HG02678 (cell line): Measurements from ENCODE around the gene TMEM223.
A peak's percentile ranks its signal among the peaks of the same experiment; 100 is the strongest.
"Not testable (repeated sequence)": the region's sequence is repeated elsewhere in the genome, so short reads cannot be mapped to it uniquely, and the experiment has no call there.

Source experiments
- ATAC-seq: cut with Tn5 transposase; IDR thresholded peaks from one replicate; pipeline ENCODE4 v1.9.1; 2021; ENCODE audit warnings: mild to moderate bottlenecking, moderate library complexity; ENCODE audit not compliant: unreplicated experiment

TMEM223 gene

DNA sequence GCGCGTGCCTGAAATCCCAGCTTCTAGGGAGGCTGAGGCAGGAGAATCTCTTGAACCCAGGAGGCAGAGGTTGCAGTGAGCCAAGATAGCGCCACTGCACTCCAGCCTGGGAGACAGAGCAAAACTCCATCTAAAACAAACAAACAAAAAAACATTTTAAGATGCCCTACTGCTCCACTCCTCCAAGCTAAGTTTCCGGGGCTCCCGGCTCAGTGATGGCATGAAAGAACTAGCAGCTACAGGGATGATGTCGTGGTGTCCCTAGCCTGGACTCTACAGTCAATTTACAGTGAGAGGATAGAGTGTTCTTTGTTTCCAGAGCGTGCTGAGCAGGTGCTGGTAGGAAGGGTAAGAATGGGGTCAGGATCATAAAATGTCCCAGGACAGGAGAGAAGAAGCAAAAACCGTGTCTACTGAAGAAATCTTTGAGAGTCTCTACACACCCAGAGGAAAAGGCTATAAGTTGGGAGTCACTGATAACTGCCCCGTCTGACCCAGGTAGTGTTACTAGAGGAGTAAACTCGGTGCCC, 36.7 kb downstream of the TMEM223 start:
- ATAC-seq: no peak

DNA sequence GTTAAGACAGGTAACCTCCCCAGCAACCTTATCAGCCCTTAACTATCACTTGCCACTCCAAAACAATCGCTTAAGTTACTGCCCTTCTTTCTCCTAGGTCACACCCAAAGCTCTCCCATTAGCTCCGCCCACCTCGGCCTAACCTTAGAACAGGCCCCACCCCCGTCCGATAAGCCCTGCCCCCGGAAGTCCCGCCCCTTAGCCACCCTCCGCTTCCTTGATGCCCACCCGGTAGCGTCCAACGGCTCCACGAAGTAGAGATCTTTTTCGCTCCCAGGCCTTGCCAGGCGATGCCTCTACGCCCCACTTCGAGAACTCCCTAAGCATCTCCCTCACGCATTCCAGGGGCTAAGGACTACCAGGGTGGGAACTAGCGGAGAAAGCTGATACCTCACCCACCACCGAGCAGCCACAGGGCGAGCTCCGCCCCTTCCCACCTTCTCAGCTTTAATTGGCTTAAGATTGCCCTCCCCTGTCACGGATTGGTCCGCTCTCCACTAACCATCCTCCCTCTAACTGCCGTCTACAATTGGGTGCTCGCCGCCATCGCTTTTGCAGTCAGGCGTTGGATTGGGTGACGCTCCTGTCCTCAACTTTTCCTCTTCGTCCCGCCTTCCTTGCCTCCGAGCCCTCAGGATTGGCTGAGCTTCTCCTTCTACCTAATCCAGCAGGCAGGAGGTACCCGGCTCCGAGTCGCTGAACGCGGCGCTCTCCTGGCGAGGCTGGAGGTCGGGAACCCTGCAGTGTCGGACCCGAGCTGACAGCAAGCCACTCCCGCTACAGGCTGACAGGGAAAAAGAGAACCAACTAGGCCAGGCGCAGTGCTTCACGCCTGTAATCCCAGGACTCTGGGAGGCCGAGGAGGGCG, 37.8 kb downstream of the TMEM223 start, which contains the start of gene ZBTB3:
ZBTB3 (minus strand) TSS at position 425 of the 868 bp plus-strand sequence. CDS start 496 bp downstream, outside the sequence.
- ATAC-seq: peak; percentile 97

DNA sequence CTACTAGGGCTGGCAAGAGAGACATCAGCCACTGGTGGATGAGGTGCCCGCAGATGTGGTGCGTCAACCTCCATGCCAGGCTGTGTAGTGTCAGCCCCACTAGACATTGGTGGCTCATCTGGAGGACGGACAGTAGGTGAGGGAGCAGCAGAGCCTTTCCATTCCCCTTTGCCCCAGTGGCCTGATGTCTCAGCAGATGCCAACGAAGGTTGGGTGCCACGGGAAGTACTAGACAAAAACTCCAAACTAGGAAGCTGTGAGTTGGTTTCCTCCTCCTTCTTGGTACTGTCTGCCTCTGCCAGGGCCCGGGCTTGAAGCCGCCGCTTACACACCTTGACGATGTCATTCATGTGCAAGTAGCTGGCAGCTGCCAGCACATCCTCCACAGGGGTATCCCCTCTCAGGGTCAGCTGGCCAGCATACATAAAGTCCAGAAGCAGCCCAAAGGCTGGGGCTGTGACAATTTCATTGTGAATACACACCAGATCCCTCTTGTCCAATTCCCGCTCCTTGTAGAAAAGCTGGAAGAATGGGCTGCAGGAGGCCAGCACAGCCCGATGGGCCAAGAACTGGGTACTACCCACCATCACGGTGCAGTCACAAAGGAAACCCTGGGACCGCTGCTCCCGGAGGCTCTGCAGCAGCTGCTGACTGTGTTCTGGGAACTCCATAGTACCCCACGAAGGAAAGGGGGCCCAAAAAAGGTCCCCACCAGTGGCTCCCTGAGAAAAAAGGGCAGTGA, 38.6 kb downstream of the TMEM223 start:
- no peak for ATAC-seq

DNA sequence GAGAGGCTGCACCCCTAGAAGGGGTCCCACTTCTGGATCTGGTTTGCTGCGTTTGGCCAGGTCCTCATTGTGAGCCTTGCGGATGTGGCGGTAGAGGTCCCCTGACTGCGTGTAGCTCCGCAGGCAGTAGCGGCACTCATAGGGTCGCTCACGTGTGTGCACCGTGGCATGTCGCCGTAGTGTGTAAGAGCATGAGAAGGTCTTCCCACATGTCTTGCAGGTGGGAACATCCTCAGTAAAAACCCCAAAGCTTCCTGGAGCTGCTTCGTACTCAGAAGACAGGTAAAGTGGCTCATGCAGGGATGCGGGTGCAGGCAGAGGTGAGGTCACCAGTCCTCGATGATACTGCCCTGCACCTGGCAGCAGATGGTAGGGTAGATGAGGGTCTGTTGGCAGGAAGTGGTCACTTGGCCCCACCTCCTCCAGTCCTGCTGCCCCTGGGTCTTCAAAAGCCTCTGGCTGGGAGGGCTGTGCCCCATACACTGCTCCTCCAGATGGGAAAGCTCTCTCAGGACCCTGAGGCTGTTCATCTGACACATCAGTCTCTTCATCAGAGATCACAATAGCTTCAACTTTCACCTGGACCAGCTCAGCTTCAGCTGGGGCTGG, 39.5 kb downstream of the TMEM223 start:
- no peak for ATAC-seq

DNA sequence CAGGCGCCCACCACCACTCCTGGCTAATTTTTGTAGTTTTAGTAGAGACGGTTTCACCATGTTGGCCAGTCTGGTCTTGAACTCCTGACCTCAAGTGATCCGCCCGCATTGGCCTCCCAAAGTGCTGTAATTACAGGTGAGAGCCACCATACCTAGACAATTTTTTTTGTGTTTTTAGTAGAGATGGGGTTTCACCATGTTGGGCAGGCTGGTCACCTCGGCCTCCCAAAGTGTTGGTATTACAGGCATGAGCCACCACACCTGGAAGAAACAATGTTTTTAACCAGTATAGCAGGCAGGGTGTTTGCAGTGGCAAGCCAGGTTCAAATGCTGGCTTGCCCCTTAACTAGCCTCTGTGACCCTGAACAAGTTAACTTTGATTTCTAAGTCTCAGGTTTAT, 41.9 kb downstream of the TMEM223 start:
- ATAC-seq: not testable (repeated sequence)

DNA sequence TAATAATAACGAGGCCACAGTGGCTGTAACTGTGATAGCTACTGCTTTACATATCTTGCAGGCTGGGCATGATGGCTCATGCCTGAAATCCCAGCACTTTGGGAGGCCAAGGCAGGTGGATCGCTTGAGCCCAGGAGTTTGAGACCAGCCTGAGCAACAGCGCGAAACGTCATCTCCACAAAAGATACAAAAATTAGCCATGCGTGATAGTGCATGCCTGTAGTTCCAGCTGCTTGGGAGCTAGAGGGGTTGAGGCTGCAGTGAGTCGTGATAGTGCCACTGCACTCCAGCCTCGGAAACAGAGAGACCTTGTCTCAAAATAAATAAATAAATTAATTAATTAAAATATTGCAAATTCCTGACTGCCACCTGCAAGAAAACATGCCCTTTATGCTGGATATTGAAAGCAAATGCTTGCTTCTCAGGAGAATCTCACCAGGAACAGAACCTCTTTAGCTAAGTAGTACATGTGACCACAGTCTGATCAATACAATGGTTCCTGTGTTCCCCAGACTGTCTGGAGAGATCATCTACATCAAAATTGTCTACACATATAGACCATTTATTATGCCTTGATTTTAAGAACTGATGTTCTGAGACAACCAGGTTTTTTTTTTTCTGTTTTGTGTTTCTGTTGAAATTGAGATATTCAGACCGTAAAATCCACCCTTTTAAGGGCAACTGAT, 44.2 kb downstream of the TMEM223 start:
- ATAC-seq: no peak
